ENCODE results near the gene PRPS1L1. TPM values are rescaled to one million over a fixed set of nuclear protein-coding genes. Genes with fewer than 3 reads are reported as not detected.

Gene PRPS1L1
- total RNA-seq = not detected

GRCh38 chr7:18027628-18028027 is at the start of gene PRPS1L1:
PRPS1L1 (minus strand) TSS chr7:18027846.
- no peak for DNase-seq

DNA sequence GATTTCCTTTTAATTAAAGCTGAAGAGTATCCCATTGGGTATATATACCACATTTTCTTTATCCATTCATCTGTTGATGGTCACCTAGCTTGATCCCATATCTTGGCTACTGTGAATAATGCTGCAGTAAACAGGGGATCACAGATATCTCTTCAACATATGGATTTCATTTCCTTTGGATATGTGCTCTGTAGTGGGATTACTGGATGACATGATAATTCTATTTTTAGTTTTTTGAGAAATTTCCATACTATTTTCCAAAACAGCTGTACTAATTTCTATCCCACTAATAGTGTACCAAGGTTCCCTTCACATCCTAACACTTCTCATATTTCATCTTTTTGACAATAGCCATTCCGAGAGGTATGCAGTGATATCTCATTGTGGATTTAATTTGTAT is 48.8 kb upstream of the PRPS1L1 start:
- DNase-seq = peak; percentile 32

GRCh38 chr7:18068745-18069144 is 41.1 kb upstream of the PRPS1L1 start:
- DNase-seq = no peak

DNA sequence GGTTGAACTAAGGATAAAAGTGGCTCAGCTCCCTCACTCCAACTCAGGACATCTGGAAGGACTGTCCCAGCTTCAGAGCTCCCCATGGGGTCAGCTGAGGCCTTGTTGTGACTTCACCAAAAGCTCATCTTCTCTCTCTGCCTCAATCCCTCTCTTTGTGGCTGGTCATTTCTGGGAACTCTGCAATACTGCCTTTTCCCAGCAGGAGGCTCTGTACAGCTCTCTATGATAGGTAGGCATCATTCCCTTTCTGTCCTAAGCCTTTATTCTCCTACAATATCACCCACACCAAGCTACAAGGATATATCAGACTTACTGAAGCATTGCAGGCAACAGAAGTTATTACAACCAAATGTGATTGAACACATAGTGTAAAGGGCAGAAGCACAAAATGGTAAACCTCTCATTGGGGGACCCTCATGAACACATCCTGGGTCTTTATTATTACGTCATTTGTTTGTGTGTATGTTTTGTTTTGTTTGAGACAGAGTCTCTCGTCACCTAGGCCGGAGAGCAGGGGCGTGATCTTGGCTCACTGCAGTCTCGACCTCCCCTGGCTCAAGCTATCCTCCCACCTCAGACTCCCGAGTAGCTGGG is 36.7 kb upstream of the PRPS1L1 start:
- no peak for DNase-seq

GRCh38 chr7:18063149-18063901 is 35.7 kb upstream of the PRPS1L1 start:
- DNase-seq = no peak

- DNase-seq = no peak
Observed at GRCh38 chr7:18059171-18059570, 31.5 kb upstream of the PRPS1L1 start.

DNA sequence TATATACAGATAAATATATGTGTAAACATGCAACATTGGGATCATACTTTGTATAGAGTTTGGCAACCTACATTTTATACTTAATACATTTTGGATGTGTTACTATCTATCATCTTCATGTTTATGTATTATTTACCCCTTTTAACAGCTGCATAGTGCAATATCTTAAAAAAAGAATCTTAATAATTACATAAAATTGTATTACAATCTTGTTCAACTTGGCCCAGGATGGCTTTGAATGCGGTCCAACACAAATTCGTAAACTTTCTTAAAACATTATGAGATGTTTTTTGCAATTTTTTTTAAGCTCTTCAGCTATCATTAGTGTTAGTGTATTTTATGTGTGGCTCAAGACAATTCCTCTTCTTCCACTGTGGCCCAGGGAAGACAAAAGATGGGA is 26.3 kb upstream of the PRPS1L1 start:
- no peak for DNase-seq

DNA sequence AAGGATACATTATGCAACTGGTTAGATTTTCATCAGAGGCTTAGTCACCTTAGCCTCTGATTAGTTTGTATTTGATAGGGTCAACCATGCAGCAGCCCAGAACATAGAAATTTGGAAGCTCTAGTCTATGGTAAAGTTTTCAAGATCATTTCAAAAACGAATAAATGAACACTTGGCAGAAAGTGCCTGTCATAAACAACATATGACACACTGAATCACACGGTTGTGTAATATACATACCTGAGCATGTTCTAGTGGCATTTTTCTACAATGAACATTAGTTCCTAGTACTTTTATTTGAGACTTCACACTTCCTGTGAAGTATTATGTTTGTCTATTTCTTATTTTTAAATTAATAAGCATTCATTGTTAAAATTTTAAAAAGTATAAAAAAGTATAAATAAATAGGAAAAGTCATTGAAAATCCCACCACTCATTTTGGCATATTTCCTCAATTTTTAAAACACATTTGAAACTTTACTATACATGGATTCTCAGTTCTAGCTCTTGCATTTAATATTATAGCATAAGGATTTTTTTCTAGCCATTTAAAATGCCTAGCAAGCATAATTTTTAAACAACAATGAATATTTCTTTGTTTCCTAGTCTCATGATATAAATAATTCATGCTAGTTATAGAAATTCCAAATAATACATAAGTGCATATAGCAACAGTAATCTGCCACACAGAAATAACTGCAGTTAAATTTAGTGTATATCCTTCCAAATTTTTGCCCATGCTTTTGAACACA is 25.7 kb upstream of the PRPS1L1 start:
- DNase-seq = no peak

DNA sequence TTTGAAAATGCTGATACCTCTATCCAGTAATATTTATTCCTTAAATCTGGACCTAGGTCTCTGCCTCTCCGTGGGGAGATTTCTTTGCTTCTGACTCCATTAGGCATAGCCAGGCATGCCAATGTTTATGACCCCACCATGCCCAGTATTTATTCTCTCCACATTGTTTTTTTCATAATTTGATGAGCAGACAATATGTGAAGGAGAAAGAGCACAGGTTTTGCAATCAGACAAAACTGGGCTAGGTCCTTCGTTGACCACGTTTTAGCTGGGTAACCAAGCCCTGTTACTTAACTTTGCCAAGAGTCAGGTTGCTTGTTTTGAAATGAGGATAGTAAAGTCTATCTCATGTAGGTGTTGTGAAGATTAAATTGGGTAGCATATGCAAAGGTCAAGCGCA is 21.6 kb upstream of the PRPS1L1 start:
- no peak for DNase-seq

GRCh38 chr7:18046601-18047000 is 19.0 kb upstream of the PRPS1L1 start:
- no peak for DNase-seq

DNA sequence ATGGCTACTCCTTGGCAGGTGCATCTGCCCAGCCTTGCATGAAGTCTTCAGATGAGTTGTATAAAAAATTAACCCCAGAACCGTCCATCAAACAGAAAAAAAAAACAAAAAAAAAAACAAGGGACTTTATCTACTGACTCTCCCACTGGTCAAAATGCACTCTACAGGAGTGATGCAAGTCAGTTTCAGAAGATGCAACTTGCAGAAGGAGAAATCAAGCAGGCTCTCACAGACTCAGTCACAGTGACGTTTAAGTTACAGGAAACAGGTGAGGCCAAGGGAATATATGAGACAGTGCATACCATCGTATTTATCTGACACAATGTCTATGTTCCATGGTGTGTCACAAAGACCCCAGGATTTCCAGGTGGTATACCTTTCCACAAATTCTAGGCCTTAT is 17.5 kb upstream of the PRPS1L1 start:
- no peak for DNase-seq

DNA sequence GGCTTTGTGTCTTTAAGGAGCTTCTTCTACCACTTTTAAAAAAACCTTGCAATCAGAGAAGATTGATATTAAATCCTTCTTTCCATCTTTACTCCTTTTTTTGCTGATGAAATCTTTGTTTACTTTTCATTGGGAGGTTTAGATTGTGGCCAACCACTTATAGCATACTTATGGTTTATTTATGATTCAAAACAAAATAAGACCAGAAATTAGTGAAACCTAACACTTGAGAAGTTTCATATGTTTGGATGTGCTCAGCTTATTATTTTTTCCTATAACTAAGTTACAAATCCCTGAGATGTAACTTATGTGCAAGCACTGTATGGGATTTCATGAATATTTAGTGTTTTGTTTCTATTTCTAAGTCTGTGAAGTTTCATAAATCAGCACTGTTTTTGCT is 13.5 kb upstream of the PRPS1L1 start:
- no peak for DNase-seq

DNA sequence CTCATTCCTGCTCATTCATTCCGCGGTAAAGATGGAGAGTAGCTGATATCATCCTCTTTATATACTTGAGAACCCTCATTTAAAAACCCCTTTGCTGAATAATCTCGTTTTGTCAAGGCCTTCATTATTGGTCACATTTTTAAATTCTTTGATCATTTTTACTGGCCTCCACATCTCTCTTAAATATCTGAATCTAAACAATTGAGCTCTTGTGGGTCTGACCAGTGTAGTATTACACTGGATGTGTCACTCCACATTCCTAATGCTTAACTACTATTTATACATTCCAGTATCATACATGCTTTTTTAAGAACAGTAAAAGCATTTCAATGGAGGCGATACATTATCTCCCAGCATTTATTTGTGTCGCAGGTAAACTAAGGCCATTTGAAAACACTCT is 12.6 kb upstream of the PRPS1L1 start:
- DNase-seq = no peak

DNA sequence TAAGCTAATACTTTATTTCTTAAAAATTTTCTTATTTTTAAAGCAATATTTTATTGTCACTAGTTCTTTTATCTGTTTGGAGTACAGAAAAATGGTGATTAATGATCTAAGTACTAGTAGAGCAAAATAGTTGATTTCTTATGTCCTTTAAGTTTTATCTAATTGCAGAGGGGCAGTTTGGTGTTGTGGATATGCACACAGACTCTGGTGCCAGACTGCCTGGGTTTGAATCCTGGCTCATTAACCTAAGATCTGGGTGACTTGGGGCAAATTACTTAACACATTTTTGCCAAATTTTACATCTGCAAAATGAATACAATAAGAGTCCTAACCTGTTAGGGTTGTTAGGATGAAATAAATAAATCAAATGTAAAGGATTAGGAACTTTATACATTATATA is 10.7 kb upstream of the PRPS1L1 start:
- DNase-seq = no peak

DNA sequence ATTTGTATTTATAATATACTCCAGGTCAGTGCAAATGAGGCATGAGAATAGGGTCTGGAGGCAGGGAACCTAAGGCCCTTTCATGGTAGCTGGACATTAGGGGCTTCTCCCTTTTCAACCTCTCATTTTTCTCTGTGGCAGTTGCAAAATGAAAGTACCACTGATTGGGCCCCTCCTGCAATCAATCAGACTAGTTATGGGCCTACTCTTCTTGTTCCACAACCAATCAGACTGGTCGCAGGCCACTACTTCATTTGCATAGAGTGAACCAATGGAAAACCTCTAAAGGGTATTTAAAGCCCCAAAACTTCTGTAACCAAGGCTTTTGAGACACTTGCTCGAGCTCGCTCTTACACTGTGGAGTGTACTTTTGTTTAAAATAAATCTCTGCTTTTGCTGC is 10.0 kb upstream of the PRPS1L1 start:
- no peak for DNase-seq

- DNase-seq = no peak
Observed at GRCh38 chr7:18036783-18037182, 9.1 kb upstream of the PRPS1L1 start.

DNA sequence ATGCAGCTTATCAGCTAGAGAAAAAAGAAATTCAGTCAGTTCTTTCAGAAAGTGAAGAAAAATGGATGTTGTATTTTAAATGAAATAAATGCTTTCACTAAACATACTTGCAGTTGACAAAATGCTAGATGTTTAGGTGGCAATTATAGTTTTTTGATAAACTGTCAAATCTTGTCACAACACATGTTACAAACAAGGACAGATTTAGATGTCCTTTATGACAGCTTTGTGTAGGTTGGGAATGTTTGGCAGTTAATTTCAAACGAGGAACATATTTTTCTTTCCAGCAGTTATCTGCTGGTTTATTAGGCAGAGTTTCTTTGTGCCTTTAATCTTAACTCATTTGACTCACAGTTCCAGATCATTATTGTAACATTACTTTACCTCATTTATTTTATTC is 3.1 kb upstream of the PRPS1L1 start:
- DNase-seq = no peak

DNA sequence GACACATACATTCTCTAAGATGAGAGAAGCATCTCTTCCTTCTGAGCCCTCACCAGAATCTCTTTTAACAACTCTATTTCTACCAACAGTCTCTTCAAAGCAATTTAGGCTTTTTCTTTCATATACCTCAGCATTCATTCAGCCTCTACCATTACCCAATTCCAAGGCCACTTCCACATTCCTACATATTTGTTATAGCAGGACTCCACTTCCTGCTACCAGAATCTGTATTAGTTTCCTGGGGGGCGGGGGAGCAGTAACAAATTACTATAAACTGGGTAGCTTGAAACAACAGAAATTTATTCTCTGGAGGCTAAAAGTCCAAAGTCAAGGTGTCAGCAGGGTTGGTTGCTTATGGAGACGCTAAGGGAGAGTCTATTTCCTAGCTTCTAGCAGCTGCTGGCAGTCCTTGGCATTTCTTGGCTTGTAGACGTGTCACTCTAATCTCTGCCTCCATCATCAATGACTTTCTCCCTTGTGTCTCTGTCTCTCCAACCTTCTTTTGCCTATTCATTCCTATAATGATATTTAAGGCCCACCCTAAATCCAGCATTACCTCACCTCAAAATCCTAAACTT is 7.4 kb downstream of the PRPS1L1 start:
- no peak for DNase-seq

DNA sequence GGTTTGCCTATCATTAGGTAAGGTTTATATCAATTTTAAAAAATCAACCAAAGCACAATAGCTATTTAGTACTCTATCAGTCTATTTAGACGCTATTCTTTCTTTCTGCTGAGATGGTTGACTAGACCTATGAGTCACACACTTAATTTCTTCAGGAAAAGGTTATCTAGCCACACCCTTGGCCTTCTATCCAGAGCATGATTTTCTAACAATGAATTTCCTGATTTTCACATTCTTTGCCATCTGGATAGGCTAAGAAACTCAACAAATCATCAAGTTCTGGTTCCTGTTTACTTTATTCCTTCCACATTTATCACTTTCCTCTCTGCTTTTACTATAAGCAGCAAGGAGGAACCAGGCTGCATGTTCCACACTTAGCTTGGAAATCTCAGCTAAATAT is 8.1 kb downstream of the PRPS1L1 start:
- peak; percentile 22 for DNase-seq

DNA sequence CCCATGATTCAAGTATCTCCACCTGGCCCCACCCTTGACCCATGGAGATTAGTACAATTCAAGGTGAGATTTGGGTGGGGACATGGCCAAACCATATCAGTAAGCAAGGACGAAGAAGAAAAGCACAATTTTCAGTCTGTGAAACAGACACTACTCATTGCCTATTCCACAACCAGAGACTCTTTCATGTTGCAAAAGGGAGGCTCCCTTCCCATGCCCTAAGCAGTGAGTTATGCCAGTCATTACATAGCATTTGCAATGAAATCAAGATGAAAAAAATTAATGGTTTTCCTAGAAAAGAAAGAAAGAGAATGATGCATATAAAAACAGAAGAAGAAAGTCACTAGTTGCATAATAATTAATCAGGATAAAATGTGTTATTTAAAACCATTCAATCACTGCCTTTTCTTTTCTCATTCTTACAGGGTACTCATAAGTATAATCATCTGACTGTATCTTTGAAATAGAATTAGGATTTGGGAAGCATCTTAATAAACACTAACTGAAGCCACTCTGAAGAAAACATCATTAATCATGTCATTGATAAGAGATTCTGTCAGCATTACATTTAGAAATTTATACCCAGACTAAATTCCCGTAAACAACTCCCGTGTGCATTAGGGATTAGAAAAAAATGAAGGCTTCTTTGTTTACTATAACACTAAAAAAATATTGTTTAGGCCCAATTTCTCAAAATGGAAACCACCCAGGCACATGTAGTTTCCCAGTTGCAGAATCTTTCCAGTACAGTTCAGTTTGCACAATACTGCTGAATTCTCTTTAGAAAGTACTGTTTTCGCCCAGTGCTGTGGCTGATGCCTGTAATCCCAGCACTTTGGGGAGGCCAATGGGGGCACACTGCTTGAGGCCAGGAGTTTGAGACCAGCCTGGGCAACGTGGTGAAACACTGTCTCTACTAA is 9.1 kb downstream of the PRPS1L1 start:
- no peak for DNase-seq

GRCh38 chr7:18016547-18017444 is 10.8 kb downstream of the PRPS1L1 start:
- no peak for DNase-seq
